HAP-1 (cell line): ENCODE results near the gene CTNND2.

ENCODE experiments used
- DNase-seq, 2 experiments: peaks; one replicate each; pipeline ENCODE4 v3.0.0-alpha.2; 2016 to 2020; ENCODE audit warnings: low spot score in 2 of 2
- H3K27me3 ChIP-seq: fragments of 250-450 bp; sonication (Bioruptor Pico); 2 replicates; pipeline ENCODE4 v1.5.1; 2020; ENCODE audit warnings: low read depth, mild to moderate bottlenecking, moderate library complexity
- H3K36me3 ChIP-seq: fragments of 250-450 bp; sonication (Bioruptor Pico); replicated peaks from 2 replicates; pipeline ENCODE4 v1.5.1; 2020; ENCODE audit warnings: mild to moderate bottlenecking
- H3K4me1 ChIP-seq: fragments of 250-450 bp; sonication (Bioruptor Pico); 2 replicates; pipeline ENCODE4 v1.5.1; 2020; ENCODE audit warnings: mild to moderate bottlenecking
- H3K4me3 ChIP-seq: fragments of 250-450 bp; sonication (Bioruptor Pico); 2 replicates; pipeline ENCODE4 v1.5.1; 2020; ENCODE audit warnings: mild to moderate bottlenecking, moderate library complexity
- H3K9me3 ChIP-seq: fragments of 250-450 bp; sonication (Bioruptor Pico); 2 replicates; pipeline ENCODE4 v1.5.1; 2020; ENCODE audit warnings: mild to moderate bottlenecking, moderate library complexity
- in situ Hi-C: fragments of 300-500 bp; cut with MboI; formaldehyde crosslinking; loops from 3 replicates; pipeline ENCODE4 v1.14.3; 2020; ENCODE audit warnings: low sequenced_read_pairs, inconsistent platforms, mixed read lengths

Gene CTNND2

GRCh38 chr5:10923310-10923709, 980.9 kb downstream of the CTNND2 start:
- in situ Hi-C loops = no loop called here

More at GRCh38 chr5:10923310-10923709, 980.9 kb downstream of the CTNND2 start:
- Histone ChIP-seq H3K36me3 (no peaks in the 10 kb centered on the region), H3K9me3 (no peaks in the 10 kb centered on the region), H3K4me3 (no peak overlapping the region), H3K27me3 (no peaks in the 10 kb centered on the region), H3K4me1 (no peaks in the 10 kb centered on the region)
- DNase-seq = no peak
